Myocyte (in vitro differentiated cells): Measurements from ENCODE around the gene CYP4F12. TPM values are rescaled to one million over a fixed set of nuclear protein-coding genes. Genes with fewer than 3 reads are reported as not detected.
"Not testable (repeated sequence)": the region's sequence is repeated elsewhere in the genome, so short reads cannot be mapped to it uniquely, and the experiment has no call there.

Experiments
- DNase-seq: peaks from one replicate; pipeline ENCODE4 v3.0.0-alpha.2; 2012; ENCODE audit warnings: low read depth
- total RNA-seq: library from RNA; depleted of rRNA; stranded (reverse); fragments of >200 nt; gene quantifications from 2 replicates; pipeline ENCODE4 v1.2.3, GENCODE V29; 2014

Gene CYP4F12
- total RNA-seq, 1 donor from 2014 or later, result not detected

DNA sequence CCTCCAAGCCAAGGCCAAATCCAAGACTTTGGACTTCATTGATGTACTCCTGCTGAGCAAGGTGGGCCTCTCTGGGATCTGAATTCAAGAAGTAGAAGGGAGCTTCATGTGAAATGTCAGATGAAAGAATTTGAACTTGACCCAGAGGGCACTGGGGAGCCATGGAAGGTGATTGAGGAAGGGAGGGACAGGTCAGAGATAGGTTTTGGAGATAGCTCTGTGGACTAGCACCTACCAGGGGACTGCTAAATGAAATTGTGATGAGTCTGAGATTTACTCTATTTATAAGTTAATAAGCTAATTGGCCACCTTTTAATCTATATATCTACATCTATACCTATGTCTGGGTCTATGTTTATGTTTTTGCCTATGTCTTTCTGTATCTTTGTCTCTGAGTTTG is 22.8 kb upstream of the CYP4F12 start:
- not testable (repeated sequence) for DNase-seq

DNA sequence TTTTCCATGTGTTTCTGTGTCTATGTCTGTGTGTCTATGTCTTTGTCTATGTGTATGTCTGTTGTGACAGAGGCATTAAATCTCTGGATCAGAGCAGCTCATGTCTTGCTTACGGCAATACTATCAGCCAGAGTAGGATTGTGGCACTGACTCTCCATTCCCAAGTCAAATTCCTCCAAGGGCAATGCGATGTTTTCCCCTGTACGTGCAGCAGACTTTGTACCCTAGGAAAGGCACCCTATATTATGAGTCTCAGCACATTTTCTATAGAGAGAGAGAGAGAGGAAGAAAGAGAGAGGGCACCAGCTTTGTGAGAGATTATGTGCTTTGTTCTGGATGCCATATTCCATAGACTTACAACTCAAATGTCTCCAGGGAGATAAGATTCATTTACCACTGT is 21.1 kb upstream of the CYP4F12 start:
- no peak for DNase-seq

GRCh38 chr19:15652559-15653278 is 20.2 kb upstream of the CYP4F12 start:
- DNase-seq, result no peak

GRCh38 chr19:15656467-15656866 is 16.4 kb upstream of the CYP4F12 start:
- no peak for DNase-seq

- DNase-seq, result no peak
Measured at GRCh38 chr19:15663247-15663646, 9.6 kb upstream of the CYP4F12 start.

DNA sequence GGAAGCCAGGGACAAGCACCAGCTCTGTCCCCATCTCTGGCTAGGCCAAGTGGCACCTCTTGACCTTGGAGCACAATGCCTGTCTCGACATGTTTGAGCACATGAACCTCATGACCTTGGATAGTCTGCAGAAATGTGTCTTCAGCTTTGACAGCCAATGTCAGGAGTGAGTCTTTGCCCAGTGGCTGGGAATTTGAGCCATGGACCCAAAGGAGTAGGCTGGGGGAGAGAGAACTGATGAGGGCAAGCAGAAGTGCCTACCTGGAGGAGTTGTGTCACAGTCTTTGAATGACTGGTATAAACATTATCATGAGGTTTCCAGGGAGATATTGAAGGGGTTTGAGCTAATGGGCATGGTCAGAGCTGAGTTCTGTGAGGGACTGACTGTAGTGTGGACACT is 6.7 kb upstream of the CYP4F12 start:
- no peak for DNase-seq

- DNase-seq, result no peak
Measured at GRCh38 chr19:15666883-15667282, 6.0 kb upstream of the CYP4F12 start.

DNA sequence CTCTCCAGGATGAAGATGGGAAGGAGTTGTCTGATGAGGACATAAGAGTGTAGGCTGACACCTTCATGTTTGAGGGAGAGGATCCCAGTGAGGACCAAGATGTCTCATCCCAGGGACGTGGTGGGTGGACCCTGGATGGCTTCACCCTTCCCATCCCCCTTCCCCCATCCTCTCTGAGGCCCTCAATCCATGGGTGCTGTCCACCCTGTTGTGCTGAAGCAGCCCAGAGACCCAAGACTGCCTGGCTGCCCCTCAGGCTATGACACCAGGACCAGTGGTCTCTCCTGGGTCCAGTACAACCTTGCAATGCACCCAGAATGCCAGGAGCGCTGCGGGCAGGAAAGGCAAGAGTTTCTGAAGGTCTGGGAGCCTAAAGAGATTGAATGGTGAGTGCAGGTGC is 3.4 kb upstream of the CYP4F12 start:
- no peak for DNase-seq

GRCh38 chr19:15669891-15670290 is 3.0 kb upstream of the CYP4F12 start:
- no peak for DNase-seq

DNA sequence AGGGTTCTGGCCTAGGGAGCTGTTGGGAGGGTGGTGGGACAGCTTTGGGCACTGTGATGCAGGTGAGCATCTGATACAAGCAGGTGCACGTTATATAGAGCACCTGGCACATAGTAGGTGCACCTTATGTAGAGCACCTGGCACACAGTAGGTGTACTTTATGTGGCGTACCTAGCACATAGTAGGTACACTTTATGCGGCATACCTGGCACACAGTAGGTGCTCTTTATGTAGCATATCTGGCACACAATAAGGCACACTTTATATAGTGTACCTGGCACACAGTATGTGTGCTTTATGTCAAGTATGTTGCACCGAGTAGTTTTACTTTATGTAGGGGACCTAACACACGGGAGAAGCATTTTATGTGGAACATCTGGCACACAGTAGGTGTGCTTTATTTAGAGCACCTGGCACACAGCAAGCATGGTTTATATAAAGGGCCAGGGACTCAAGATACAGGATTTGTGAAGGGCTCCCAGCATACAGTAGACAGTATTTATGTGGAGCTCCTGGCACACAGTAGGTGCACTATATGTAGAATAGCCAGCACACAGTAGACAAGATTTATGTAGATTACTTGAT is 1.6 kb upstream of the CYP4F12 start:
- DNase-seq, result no peak

GRCh38 chr19:15671891-15672579 is 852 bp upstream of the CYP4F12 start:
- DNase-seq, result no peak

DNA sequence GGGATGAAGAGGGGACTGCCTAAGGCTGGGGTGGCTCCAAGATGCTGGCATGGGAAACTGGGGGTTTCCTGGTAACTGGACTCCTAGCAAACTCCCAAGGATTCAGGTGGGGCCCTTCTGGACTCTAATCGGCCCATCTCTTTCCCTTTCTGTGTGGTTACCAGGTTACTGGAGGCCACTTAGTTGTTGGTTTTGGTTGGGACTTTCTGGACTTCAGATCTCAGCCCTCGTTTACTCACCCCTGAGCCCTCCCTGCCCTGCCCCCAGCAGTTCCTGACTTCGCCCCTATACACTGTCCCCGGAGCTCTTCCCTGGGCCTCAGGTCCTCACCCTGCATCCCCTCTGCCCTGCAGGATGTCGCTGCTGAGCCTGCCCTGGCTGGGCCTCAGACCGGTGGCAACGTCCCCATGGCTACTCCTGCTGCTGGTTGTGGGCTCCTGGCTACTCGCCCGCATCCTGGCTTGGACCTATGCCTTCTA is 328 bp downstream of the CYP4F12 start:
- no peak for DNase-seq

- DNase-seq, result no peak
Measured at GRCh38 chr19:15675560-15675959, 2.7 kb downstream of the CYP4F12 start.

- no peak for DNase-seq
Measured at GRCh38 chr19:15679089-15679488, 6.2 kb downstream of the CYP4F12 start.

- not testable (repeated sequence) for DNase-seq
Measured at GRCh38 chr19:15679865-15680264, 7.0 kb downstream of the CYP4F12 start.

DNA sequence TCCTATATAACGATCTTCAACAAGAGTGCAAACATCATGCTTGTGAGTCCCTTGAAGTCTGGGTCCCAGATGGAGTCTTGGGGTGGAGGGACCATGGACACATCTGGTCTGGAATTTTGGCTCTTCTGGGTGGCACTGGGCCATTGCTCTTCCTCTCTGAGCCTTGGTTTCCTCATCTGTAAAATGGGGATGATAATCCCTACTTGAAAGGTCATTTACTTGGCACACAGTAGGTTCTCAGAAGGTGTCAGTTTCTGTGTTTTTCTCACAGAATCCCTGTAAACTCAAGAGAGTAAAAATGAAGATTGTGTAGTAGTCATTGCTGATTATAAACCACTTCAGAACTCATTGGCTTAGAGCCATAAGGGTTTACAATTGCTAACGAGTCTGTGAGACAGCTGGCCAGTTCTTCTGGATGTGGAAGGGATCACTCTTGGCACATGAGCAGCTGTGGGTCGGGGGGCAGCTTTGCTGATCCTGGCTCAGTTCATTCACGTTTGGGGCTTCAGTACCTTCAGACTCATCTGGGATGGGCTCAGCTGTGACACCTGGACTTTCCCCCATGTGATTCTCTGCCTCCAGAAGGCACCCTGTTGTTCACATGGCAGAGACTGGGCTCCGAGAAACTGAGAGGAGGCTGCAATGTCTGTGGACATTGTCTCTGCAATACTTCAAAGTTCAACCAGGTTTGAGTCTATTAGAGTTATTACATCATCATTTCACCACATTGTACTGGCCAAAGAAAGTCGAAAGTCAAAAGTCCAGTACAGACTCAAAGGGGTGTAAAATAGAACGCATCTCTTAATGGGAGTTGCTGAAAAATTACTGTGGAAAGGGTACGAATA is 7.8 kb downstream of the CYP4F12 start:
- no peak for DNase-seq

DNA sequence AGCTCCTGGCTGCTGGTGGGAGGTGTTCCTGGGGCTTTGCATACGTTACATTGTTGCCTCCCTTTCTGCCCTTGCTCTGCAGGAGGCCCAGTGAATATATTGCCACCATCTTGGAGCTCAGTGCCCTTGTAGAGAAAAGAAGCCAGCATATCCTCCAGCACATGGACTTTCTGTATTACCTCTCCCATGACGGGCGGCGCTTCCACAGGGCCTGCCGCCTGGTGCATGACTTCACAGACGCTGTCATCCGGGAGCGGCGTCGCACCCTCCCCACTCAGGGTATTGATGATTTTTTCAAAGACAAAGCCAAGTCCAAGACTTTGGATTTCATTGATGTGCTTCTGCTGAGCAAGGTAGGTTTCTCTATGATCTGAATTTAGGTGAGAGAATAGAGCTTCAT is 10.5 kb downstream of the CYP4F12 start:
- no peak for DNase-seq

DNA sequence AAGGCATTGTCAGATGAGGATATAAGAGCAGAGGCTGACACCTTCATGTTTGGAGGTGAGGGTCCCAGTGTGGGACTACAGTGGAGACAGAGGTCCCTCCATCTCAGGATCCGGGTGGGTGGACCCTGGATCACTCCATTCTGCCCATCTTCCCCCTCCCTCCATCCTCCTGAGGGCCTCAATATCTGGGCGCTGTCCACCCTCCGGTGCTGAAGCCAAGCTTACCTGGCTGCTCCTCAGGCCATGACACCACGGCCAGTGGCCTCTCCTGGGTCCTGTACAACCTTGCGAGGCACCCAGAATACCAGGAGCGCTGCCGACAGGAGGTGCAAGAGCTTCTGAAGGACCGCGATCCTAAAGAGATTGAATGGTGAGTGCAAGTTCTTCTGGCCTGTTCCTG is 11.9 kb downstream of the CYP4F12 start:
- no peak for DNase-seq

DNA sequence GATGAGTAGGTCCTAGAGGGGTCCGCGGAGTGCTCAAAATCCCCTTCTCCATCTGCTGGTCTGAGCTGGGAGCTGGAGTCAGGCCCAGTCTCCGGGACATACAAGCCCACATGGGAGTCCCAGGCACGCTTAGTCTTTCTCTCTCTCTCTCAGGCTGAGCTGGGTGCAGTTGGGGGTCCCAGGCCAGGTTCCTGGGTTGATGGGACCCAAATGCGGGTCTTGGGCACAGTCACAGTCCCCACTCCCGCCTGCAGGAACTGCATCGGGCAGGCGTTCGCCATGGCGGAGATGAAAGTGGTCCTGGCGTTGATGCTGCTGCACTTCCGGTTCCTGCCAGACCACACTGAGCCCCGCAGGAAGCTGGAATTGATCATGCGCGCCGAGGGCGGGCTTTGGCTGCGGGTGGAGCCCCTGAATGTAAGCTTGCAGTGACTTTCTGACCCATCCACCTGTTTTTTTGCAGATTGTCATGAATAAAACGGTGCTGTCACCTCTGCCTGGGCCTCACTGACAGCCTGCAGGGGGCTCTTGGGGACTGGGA is 23.8 kb downstream of the CYP4F12 start:
- no peak for DNase-seq

GRCh38 chr19:15701757-15702533 is 29.1 kb downstream of the CYP4F12 start:
- DNase-seq, result no peak
